Fibroblast of gingiva (primary cell): ENCODE results near the gene POLR2E.

Experiments used
- DNase-seq: peaks from one replicate; pipeline ENCODE4 v3.0.0-alpha.2; 2011; ENCODE audit warnings: low read depth

Gene POLR2E

DNA sequence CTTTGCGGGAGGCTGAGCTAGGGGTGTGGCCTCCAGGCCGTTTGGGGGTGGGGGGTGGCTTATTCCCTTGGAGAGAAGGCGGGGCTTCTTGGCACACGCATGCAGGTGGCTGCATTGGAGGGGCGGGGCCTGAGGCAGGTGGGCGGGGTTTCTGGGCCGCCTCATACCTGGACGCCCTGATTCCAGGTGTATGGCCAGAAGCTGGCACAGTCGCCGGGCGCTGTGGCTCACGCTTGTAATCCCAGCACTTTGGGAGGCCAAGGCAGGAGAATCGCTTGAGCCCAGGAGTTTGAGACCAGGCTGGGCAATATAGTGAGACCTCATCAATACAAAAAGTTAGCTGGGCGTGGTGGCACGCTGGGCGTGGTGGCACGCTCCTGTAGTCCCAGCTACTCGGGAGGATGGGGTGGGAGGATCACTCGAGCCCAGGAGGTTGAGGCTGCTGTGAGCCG lies 47.5 kb downstream of the POLR2E start:
- no peak for DNase-seq

DNA sequence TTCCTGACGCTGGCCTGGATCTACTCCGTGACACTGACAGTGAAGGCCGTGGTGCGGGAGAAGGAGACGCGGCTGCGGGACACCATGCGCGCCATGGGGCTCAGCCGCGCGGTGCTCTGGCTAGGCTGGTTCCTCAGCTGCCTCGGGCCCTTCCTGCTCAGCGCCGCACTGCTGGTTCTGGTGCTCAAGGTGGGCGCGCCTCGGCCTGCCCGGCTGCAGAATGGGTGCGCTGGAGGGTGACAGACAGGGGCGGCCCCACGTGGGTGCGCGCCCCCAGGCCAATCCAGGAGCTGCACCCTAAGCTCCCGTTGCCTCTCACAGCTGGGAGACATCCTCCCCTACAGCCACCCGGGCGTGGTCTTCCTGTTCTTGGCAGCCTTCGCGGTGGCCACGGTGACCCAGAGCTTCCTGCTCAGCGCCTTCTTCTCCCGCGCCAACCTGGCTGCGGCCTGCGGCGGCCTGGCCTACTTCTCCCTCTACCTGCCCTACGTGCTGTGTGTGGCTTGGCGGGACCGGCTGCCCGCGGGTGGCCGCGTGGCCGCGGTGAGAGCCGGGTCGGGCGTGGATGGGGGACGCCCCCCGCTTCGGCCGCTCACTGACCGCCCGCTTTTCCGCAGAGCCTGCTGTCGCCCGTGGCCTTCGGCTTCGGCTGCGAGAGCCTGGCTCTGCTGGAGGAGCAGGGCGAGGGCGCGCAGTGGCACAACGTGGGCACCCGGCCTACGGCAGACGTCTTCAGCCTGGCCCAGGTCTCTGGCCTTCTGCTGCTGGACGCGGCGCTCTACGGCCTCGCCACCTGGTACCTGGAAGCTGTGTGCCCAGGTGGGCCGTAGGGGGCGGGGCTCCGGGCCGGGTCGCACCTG lies 48.1 kb downstream of the POLR2E start:
- DNase-seq, result no peak

GRCh38 chr19:1046117-1046626 lies 49.0 kb downstream of the POLR2E start:
- no peak for DNase-seq

DNA sequence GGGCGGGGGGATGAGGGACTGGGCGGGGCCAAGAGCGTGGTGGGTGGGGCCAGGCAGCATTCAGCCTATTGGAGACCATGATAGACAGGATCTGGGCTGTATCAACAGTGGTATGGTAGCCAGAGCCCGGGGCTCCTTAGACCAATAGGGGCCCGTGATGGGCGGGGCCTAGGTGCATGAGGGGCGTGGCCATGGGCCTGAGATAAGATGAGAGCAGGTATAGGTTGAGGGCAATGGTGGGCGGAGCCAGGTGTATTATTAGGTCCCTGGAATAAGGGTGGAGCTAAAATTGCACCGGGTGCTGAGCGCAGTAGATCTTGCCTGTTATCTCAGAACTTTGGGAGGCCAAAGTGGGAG lies 50.0 kb downstream of the POLR2E start:
- DNase-seq, result no peak

DNA sequence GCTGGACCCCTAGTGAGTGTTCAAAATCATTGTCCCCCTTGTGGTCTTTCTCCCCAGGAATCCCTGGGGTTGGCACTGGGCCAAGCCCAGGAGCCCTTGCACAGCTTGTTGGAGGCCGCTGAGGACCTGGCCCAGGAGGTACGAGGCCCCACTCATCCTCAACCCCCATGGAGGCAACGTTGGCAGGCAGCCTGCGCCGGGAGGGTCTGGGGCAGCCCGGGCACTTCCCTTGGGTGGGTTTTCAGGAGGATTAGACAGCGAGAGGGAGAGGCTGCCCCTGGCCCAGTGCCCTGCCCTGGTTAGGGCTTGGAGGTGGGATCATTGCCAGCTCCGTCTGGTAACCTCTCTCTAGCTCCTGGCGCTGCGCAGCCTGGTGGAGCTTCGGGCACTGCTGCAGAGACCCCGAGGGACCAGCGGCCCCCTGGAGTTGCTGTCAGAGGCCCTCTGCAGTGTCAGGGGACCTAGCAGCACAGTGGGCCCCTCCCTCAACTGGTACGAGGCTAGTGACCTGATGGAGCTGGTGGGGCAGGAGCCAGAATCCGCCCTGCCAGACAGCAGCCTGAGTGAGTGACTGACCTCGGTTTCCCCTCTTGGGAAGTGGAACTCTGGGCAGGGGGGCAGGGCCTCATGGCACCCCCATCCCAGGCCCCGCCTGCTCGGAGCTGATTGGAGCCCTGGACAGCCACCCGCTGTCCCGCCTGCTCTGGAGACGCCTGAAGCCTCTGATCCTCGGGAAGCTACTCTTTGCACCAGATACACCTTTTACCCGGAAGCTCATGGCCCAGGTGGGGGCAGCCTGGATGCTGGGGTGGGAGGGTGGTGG lies 52.3 kb downstream of the POLR2E start:
- no peak for DNase-seq

GRCh38 chr19:1041835-1042685 lies 53.1 kb downstream of the POLR2E start:
- peak; percentile 36 for DNase-seq

DNA sequence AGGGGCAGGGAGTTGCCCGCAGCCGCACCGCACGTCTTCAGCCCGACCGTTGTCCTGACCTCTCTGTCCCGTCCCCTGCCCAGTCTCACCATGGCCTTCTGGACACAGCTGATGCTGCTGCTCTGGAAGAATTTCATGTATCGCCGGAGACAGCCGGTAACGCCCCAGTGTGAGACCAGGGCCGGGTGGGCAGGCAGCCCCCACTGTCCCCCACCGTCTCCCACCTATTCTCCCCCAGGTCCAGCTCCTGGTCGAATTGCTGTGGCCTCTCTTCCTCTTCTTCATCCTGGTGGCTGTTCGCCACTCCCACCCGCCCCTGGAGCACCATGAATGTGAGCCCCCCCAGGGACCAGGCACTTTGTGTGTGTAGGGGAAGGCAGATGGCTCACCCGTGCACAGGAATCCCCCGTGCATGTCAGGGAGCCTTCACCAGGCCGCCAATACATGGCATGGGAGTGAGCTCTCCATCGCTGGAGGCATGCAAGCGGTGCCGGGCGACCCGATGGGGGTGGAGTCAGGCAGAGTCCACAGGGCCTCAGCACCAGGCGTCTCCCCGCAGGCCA lies 53.8 kb downstream of the POLR2E start:
- DNase-seq, result no peak

GRCh38 chr19:1040476-1041271 lies 54.5 kb downstream of the POLR2E start:
- DNase-seq, result peak; percentile 97

GRCh38 chr19:1039646-1040475 lies 55.3 kb downstream of the POLR2E start, which contains the start of gene ABCA7:
Gene ABCA7, plus strand, starts transcription at chr19:1040107. Its CDS starts 1,255 bp downstream, at chr19:1041362.
- peak; percentile 97 for DNase-seq

DNA sequence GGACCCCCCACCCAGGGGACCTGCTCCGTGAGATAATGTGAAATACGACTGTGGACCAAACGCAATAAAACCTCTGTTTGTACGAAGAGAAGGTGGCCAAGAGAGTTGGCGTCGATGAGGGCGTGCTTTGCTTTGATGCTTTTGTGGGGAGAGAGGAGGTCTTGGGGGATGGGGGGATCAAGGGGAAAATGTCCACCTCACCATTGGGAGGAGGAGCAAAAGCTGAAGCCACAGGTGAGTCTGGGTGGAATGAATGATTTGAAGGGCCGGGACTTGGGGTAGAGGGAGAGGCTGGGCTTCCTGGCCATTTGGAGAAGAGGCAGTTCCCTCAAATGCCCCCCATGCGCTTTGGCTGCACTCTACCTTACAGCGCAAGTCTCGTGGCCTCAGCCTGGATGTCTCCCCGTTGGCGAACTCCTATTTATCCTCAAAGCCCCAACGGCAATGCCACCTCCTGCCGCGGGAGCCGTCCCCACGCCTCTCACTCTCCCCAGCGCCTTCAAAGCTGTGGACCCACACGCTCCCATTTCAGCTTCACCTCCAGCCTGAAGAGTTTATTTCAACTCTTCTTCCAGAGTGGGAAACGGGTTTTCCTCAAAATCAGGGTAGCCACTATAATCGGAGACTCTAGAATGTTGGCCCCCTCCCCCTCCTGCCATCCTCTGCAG lies 56.1 kb downstream of the POLR2E start:
- DNase-seq, result peak; percentile 37

- no peak for DNase-seq
Observed at GRCh38 chr19:1037621-1038064, 57.5 kb downstream of the POLR2E start.
